HG03108 (cell line): ENCODE measurements around the gene DNMBP.
"Not testable (repeated sequence)": the region's sequence is repeated elsewhere in the genome, so short reads cannot be mapped to it uniquely, and the experiment has no call there.

Experiments used
- ATAC-seq: cut with Tn5 transposase; IDR thresholded peaks from one replicate; pipeline ENCODE4 v1.9.1; 2021; ENCODE audit warnings: moderate library complexity; ENCODE audit not compliant: unreplicated experiment

Gene DNMBP

DNA sequence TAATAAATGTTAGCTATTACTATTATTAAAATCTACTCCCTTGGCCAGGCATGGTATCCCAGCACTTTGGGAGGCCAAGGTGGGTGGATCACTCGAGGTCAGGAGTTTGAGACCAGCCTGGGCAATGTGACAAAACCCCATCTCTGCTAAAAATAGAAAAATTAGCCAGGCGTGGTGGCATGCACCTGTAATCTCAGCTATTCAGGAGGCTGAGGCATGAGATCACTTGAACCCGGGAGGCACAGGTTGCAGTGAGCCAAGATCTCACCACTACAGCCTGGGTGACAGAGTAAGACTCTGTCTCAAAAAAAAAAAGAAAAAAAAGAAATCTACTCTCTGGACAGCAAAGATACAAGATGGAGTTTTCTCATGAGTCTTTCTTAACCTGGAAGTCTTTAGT lies 56.2 kb downstream of the DNMBP start:
- ATAC-seq, result not testable (repeated sequence)

DNA sequence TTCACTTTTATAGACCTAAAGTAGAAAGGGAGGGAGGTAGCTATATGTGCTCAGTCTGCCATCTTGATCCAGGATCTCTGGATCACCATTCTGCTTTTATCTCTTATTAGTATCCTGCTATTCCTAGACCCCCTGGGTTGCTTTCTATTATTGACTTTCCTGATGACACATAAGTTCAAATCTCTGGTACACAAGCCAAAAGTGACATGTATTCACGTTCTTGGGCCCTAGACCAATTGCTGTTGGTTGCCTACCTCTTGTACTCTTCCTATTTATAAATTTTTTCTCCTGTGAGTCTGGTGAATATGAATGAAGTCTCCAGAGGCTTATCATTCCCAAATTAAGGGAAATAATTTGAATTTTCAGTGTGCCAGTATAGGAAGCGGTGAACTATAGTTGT lies 56.9 kb downstream of the DNMBP start:
- no peak for ATAC-seq

DNA sequence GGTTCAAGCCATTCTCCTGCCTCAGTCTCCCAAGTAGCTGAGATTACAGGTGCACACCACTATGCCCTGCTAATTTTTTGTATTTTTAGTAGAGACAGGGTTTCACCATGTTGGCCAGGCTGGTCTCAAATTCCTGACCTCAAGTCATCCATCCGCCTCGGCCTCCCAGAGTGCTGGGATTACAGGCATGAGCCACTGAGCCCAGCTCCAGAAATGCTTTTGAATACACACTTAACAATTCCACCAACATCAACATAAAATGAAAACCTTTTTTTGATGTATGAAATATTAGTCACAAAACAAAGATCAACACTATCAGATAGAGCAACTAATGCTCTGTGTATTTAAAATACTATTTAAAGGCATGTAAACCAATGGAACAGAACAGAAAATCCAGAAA lies 63.7 kb downstream of the DNMBP start:
- not testable (repeated sequence) for ATAC-seq

DNA sequence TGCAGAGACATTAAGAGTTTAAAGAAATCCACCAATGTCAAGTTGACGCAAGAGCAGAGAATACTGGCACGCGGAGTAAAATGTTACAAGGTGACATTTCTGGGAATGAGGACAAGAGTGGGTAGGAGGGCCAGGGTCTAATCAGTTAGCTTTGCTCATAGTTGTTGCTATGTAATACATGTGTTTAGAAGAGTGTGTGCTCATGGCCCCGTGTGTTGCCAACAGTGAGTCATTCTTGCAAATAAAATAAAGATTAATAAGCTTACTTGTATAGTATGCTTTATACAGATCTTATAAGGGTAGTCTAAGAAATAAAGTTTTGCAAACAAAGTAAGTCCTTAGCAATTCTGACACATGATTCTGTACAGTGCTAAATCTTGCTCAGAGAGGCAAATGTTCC lies 64.5 kb downstream of the DNMBP start:
- no peak for ATAC-seq

DNA sequence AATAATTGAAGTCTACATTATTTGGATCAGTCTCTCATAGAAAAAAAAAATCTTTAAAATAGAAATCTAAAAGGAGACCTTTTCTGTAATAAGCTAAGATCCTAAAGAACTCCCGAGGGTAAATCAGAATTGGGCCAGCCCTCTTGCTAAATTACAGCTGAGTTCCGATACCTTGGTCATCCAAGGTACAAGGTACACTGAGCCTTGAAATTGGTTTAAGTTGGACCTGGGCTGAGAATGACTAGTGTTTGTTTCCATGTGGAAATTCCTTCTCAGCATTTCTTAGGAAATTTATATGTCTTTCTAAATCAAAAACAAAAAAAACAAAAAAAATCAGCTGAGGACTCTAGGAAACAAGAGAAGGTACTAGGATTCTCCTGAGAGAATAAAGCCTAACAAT lies 64.9 kb downstream of the DNMBP start:
- no peak for ATAC-seq

DNA sequence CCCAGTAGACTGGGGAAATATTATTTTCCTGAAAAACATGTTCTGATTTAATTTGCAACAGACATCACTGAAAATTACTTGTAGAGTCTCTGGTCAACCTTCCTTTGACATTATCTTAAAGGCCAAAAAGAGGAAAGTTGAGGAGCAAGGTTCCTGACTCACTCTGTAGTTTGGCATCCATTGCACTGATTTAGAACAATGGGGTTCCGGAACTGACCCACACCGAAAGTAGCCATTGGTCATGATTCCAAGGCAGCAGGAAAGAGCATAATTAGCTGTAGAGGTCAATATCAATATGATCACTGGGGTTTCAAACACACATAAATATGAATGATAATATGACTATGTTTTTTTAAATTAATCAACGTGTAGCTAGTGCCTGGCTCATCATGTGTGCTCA lies 65.8 kb downstream of the DNMBP start:
- ATAC-seq, result no peak

DNA sequence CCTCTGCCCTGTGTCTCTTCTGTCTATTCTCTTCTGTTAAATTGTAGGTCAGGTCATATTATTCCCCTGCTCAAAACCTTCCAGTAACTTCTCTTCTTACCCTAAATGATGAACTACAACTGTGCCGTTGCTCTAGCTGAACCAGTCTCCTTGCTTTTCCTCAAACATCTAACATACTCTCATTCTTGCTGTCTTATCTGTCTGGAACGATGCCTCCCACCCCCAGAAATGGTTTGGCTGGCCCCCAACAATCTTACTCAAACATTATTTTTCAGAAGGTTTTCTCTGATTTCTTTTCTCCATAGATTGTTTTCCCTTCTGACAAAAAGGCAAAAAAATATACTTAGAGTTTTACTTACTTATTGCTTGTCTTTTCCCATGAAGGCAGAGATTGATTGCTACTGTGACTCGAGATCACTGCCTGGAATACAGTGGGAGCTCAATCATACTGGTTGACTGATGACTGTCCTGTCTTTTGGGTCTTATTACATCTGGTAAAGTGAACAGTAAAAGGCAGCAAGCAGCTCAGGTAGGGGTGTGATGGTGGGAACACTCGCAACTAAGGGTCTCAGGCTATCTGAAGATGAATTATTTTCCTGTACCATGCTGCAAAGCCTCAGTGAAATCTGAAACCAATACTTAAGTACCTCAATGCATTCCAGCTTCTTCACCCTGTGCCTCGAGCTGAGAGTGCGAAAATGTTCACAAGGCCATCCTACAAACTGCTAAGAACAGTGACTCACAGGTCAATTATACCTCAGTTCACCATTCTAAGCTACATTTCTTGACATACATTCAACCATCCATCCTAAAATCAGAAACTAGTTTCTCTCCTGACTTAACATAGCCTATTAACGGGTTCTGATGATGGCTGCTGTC lies 67.6 kb downstream of the DNMBP start:
- ATAC-seq, result no peak

DNA sequence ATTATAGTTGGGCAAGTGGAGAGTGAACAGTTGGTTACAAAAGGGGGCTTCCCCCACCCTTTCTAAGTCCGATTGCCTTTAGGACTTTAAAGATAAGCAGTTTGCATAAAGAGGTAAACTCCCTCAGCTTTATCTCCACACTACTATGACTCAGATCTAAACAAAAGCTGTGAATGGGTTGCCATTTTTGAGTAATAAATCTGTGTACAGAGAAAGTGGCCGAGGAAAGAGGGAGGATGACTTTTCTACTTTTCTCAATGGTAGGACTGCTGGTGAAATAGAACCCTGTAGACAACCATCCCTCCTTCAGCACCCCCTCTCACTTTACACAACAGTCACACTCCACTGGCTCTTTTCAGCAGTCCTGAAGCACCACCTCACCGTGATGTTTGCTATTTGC lies 71.2 kb downstream of the DNMBP start:
- peak; percentile 71 for ATAC-seq

DNA sequence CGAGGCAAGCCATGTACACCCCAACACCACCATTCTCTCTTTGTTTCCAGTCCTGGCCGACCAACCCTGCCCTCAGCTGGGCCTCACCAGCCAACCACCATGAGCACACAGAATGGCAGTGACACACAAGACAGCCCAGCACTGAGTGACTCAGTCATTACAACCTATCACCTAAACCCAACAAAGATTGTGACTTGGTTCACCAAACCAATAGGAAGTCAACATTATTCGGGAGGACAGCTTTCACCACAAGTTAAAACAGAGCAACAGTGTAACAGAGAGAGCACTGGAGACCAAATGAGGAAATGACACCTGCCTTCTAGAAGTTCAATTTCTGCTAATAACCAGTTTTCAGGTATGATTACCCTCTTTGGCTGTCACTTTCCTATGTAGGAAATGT lies 72.1 kb downstream of the DNMBP start:
- ATAC-seq, result no peak

DNA sequence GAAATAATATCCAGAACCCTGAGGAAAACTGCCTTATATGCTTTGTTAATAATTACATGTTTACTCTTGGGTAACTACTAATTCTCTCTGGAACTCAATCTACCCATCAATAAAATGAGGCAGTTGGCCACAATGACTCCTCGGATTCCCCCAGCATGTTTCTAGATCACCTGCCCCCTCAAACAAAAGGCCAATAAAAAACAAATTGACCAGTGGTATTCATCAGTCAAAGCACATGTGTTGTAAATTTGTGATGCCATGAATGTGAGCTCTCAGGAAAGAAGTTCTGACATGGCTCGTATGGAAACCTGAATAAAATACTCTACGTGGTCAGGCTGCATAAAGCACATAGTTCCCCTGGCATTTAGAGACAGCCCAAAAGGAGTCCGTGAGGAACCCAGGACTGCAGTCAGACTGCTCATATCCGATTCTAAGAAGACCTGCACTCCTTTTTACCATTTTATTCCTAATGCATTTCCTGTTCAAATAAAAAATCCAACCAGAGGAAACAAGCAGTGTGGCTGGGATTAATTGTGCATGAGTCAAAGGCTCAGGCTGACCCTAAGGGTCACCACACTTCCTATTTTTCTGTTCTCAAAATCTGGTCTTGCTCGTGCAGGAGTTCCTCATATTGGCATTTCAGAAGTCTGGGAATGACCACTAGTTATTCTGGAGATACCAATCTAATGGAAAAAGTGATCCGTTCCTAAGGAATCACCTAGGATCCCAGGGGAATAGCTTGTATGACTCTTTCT lies 77.4 kb downstream of the DNMBP start:
- not testable (repeated sequence) for ATAC-seq

DNA sequence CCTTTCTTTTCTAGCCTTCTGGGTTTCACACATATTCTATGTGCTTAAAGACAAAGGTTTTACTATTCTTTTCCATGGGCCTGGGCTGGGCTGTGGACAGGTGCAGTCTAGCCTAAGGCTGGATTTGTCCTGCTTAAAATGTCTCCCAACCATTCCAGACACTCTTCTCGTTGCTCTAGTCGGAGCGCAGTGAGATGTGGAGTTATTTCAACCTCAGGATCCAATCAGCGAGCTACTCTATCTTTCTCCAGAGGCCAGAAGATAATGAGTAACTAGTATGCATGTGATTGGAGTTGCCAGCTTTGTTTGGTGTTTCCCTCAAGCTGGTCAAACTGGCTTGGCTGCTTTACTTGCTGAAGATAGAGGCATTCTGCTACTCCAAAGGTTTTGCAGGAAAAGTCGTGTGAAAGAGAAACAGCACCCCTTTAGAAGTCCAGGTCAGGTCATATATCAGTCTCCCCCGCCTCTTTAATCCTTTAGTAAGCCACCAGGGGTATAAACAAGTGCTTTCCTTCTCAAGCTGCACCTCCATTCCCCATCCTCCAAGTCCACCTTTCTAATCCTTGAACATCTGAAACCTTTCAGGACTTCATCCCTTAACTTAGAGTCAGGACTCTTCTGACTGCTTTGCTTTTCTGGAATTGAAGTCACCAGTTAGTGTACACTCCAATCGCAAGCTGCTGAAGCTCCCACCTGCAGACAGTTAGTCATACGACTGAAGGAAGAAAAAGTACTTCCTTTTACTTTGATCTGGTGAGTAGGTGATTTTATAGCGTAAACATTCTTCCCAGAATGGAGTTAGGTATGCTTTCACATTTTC lies 78.8 kb downstream of the DNMBP start:
- no peak for ATAC-seq

DNA sequence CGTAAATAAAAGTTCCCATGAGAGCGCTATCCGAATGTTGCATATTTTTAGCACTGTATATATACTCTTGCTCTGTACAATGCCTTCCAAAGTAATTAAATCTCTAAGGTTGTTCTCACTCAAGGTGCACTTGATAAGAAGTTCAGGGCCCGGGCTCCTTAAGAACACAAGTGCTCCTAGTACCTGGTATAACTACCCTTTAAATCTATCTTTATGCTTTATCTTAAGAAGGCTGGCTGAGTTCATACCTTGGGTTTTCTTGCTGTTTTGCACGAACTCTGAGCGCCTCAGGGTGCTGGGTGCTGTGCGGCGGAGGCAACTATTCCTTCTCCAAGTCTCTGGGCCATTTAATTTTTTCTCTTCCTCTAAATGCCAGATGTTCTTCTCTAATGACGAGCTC lies 80.4 kb downstream of the DNMBP start:
- no peak for ATAC-seq

DNA sequence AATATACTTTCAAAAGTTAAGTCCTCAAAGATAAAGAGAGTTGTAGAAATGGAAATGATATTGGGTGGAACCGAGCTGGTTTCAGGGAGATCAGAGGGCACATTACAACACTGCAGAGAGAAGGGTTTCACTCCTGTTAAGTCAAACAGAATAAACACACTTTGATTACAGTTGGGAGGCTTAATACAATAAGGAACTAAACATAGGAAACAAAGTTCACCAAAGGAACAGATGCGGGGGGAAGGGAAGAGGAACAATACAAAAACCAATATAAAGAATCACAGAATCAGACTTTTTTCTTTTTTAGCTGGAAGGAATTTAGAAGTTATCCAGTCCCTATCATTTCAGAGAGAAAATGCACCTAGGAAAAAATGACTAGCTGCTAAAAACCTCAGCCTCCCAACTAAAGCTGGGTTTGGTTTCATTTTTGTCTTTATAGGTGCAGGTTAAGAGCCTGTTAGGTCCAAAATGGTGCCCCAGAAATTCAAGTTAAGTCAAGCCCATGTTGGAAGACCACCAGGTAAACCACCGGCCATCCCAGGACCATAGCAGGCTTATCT lies 81.9 kb downstream of the DNMBP start:
- no peak for ATAC-seq

DNA sequence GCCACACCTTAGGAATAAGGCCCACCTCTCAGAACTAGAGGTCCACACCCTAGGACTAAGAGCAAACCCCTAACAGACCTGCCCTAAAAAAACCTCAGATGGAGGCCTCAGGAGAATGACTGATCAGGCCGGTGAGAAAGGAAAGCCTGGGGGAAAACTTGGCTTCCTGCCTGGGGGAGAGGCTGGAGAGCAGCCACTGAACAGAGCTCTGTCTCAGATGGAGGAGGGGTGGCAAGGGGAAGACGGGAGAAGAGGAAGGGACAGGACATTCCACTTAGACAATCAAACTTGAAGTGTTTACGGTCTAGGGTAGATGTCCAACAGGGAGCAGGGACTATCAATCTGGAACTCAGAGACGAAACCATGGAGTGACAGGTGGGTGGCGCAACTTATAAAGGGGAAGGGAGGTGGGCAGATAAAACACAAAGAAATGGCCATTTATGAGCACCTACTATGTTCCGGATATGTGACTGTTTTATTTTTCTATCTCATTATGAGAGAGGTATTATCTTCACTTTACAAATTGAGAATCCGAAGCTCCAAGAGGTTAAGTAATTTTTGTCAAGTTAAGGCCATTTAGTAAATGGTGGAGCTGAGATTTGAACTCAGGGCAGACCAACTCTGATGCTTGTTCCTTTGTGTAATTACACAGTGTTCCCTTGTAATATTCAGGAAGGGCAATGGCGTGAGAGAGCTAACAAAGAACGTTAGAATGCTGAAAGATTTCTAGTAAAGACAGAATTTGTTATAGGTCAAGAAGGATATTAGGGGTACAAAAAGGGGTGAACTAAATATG lies 82.6 kb downstream of the DNMBP start:
- ATAC-seq, result no peak

DNA sequence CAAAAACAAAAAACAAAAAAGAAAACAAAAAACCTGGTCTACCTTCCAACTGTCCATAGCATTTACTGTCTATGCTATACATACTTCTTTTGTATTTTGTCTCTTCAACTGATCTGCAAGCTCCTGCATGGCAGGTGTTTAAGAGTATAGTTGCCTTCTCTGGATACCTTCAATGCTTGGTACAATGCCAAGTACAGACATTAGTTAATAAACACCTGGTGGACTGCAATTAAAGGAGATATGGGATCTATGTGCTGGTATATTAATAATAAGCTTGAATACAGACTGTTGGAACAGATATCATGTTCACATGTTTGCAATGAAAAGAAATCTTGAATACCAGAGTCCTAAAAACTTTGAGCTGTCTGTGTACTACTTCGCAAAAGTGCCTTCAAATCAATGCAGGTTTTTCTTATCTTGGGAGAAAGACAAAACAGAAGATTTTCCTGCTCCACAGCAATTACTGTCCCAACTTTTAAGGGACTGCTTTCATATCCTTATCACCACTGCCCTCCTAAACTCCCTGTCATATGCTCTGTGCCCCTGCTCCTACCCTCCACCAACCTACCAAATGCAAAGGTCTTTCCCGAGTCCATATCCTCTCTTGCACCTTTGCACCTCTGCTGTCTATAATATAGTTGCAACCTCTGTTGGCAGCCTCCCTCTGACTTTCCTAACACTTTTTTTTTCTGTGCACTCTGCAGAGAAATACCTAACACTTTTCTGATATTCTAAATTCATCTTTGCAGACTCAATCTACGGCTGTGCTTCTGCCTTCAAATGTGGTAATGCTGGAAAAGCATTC lies 85.1 kb downstream of the DNMBP start:
- ATAC-seq, result no peak

DNA sequence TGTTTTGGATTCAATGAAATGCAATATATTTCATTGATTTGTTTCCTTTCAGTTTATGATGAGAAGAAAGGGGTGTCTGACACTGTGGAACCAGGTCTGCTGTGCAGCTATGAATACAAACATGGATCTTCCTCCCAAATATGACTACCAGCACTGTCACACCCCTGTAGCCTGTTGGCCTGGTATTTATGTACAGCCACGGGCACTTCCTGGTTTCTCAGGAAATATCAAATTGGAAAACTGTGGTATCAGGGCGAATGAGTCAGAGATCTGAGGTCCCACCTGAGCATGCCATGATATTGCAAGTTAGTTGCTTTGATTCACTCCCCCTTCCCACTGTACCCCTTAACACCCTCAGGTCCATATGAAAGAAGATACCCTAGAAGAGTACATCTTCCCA lies 87.8 kb downstream of the DNMBP start:
- no peak for ATAC-seq

DNA sequence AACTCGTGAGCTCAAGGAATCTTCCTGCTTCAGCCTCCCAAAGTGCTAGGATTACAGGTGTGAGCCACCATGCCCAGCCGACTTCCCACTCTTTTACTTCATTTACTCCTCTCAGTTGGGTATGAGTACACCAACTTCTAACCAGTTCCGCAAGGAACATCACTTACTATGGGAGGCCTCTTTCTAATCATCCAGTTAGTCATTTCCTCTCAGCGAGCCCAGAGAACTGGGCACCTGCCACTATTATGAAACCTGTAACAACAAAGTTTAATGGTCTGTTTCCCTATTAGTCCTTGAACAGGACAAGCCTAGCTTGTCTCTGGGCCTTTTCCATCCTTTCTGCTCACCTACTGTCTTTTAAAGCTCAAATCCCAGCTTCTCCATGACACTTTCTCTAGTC lies 88.8 kb downstream of the DNMBP start:
- ATAC-seq, result no peak

DNA sequence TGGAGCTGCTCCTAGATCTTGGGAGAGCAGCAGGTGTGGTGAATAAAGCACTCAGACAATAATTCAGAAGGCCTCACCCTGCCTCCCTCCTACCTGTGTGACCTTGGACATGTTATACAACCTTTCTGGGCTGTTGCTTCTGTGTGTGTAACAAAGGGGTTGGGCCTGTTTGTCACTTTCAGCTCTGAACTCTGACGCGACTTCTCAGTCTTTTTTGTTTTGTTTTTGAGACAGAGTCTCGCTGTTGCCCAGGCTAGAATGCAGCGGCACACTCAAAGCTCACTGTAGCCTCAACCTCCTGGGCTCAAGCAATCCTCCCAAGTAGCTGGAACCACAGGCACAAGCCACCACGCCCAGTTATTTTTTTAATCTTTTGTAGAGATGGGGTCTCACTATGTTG lies 89.3 kb downstream of the DNMBP start:
- no peak for ATAC-seq

DNA sequence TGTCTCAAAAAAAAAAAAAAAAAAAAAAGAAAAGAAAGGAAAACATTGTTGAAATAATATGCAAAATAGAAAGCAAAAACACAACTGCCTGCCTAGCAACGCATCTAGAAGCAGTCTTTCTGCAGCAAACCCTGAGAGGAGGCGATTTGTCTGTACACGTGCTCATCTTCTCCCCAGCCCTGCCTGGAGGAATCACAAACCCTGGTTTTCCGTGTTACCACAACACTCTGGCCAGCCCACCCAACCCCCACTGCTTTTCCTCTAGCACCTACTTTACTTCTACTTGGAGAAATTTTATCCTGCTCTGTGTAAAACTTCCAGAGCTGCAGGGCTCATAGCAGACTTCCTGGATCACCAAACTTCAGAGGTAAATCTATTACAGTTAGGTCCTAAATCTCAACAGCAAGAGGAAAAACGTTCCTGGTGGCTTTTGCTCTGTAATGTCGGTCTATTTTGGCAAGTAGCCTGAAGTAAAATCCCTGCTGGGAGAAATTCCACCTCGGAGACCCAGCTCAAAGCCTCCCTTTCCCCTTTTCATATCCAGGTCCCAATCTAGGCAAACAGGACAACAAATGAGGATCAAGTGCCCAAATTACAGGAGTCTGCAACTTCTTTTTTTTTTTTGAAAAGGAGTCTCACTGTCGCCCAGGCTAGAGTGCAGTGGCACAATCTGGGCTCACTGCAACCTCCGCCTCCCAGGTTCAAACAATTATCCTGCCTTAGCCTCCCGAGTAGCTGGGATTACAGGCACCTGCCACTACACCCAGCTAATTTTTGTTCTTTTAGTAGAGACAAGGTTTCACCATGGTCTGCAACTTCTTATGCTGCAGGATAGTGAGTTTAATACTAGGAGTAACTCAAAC lies 91.6 kb downstream of the DNMBP start:
- ATAC-seq, result no peak
